SK-N-SH treated with all-trans-retinoic acid at 6 μM for 48 hours (cell line): Measurements from ENCODE around the gene PXMP2.

Experiments
- ATAC-seq: fragments of 200-7000 bp; cut with Tn5 transposase; 3 replicates; pipeline ENCODE4 v1.9.1; 2020; ENCODE audit warnings: mild to moderate bottlenecking, moderate library complexity
- ARNTL ChIP-seq: fragments of 450-650 bp; formaldehyde crosslinking; IDR thresholded peaks from 2 replicates; pipeline ENCODE4 v1.5.0; 2020; ENCODE audit warnings: low read depth, mild to moderate bottlenecking, moderate library complexity, borderline replicate concordance
- BACH2 ChIP-seq: fragments of 250-450 bp; sonication (Bioruptor Pico); IDR thresholded peaks from 2 replicates; pipeline ENCODE4 v1.9.0; 2021; ENCODE audit warnings: mild to moderate bottlenecking, borderline replicate concordance
- CREB5 ChIP-seq: fragments of 250-450 bp; sonication (Bioruptor Pico); IDR thresholded peaks from 2 replicates; pipeline ENCODE4 v1.5.1; 2020; ENCODE audit warnings: low read depth, mild to moderate bottlenecking, moderate library complexity
- CSDC2 ChIP-seq: fragments of 250-450 bp; sonication (Bioruptor Pico); IDR thresholded peaks from 2 replicates; pipeline ENCODE4 v1.5.0; 2020; ENCODE audit warnings: mild to moderate bottlenecking, moderate library complexity
- CSRNP3 ChIP-seq: fragments of 250-450 bp; sonication (Bioruptor Pico); IDR thresholded peaks from 2 replicates; pipeline ENCODE4 v1.5.1; 2021; ENCODE audit warnings: mild to moderate bottlenecking, moderate library complexity
- ESRRG ChIP-seq: fragments of 250-450 bp; sonication (Bioruptor Pico); IDR thresholded peaks from 2 replicates; pipeline ENCODE4 v1.6.1; 2021; ENCODE audit warnings: mild to moderate bottlenecking
- ISL1 ChIP-seq: fragments of 250-450 bp; sonication (Bioruptor Pico); IDR thresholded peaks from 2 replicates; pipeline ENCODE4 v2.1.2; 2022; ENCODE audit warnings: mild to moderate bottlenecking, moderate library complexity
- PPARA ChIP-seq: fragments of 250-450 bp; sonication (Bioruptor Pico); IDR thresholded peaks from 2 replicates; pipeline ENCODE4 v1.5.0; 2020; ENCODE audit warnings: mild to moderate bottlenecking, borderline replicate concordance
- RARB ChIP-seq: fragments of 250-450 bp; sonication (Bioruptor Pico); IDR thresholded peaks from 2 replicates; pipeline ENCODE4 v1.8.0; 2021; ENCODE audit warnings: mild to moderate bottlenecking, moderate library complexity
- SNAI2 ChIP-seq: fragments of 250-450 bp; sonication (Bioruptor Pico); IDR thresholded peaks from 2 replicates; pipeline ENCODE4 v1.5.0; 2020; ENCODE audit warnings: mild to moderate bottlenecking, moderate library complexity
- TCF4 ChIP-seq: fragments of 250-450 bp; sonication (Bioruptor Pico); IDR thresholded peaks from 2 replicates; pipeline ENCODE4 v1.8.0; 2021; ENCODE audit warnings: mild to moderate bottlenecking, moderate library complexity, borderline replicate concordance
- TOX ChIP-seq: fragments of 250-450 bp; sonication (Bioruptor Pico); IDR thresholded peaks from 2 replicates; pipeline ENCODE4 v1.8.0; 2021; ENCODE audit warnings: mild to moderate bottlenecking, moderate library complexity, borderline replicate concordance
- ZC3H10 ChIP-seq: fragments of 250-450 bp; sonication (Bioruptor Pico); IDR thresholded peaks from 2 replicates; pipeline ENCODE4 v1.5.1; 2021; ENCODE audit warnings: mild to moderate bottlenecking, moderate library complexity
- ZFP3 ChIP-seq: fragments of 250-450 bp; sonication (Bioruptor Pico); IDR thresholded peaks from 2 replicates; pipeline ENCODE4 v1.5.0; 2020; ENCODE audit warnings: mild to moderate bottlenecking, moderate library complexity
- ZFP30 ChIP-seq: fragments of 450-650 bp; formaldehyde crosslinking; IDR thresholded peaks from 2 replicates; pipeline ENCODE4 v1.5.0; 2022; ENCODE audit warnings: mild to moderate bottlenecking, moderate library complexity
- ZNF565 ChIP-seq: fragments of 450-650 bp; formaldehyde crosslinking; conservative IDR thresholded peaks from 2 replicates; pipeline ENCODE4 v1.5.0; 2020; ENCODE audit warnings: low read depth, mild to moderate bottlenecking, moderate library complexity
- ZNF70 ChIP-seq: fragments of 450-650 bp; formaldehyde crosslinking; IDR thresholded peaks from 2 replicates; pipeline ENCODE4 v1.5.0; 2020; ENCODE audit warnings: mild to moderate bottlenecking, moderate library complexity
- ZNF8 ChIP-seq: fragments of 450-650 bp; formaldehyde crosslinking; IDR thresholded peaks from 2 replicates; pipeline ENCODE4 v1.5.0; 2020; ENCODE audit warnings: mild to moderate bottlenecking, moderate library complexity
- TF ChIP-seq, protein P1 (sequence below): fragments of 250-450 bp; sonication (Bioruptor Pico); IDR thresholded peaks from 2 replicates; pipeline ENCODE4 v1.8.0; 2021; ENCODE audit warnings: low read depth, mild to moderate bottlenecking, moderate library complexity, borderline replicate concordance

PXMP2 gene

DNA sequence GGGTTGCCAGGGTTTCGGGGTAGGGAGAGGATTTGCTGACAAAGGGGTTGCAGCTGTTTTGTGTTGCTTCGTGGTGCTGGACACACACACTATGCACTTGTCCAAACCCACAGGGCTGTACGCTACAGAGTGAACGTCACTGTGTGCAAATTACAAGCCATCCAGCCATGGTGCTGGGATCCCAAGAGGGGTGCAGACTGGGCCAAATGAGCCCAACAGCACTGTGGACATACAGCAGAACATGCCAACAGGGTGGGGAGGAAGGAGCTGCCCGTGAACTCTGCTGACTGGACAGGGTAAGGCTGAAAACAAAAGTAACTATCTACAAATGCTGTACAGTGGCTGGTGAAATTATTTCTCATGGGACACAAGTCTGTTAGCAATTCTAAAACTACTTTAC lies 25.4 kb upstream of the PXMP2 start:
- ATAC-seq: no peak
- TF ChIP-seq CSRNP3: no peak
- no peak for TF ChIP-seq RARB (CRISPR knock-in tag)
- no peak for TF ChIP-seq ZNF8 (CRISPR knock-in tag)
- TF ChIP-seq ESRRG: no peak
- no peak for TF ChIP-seq TCF4 (CRISPR knock-in tag)
- TF ChIP-seq, protein P1, sequence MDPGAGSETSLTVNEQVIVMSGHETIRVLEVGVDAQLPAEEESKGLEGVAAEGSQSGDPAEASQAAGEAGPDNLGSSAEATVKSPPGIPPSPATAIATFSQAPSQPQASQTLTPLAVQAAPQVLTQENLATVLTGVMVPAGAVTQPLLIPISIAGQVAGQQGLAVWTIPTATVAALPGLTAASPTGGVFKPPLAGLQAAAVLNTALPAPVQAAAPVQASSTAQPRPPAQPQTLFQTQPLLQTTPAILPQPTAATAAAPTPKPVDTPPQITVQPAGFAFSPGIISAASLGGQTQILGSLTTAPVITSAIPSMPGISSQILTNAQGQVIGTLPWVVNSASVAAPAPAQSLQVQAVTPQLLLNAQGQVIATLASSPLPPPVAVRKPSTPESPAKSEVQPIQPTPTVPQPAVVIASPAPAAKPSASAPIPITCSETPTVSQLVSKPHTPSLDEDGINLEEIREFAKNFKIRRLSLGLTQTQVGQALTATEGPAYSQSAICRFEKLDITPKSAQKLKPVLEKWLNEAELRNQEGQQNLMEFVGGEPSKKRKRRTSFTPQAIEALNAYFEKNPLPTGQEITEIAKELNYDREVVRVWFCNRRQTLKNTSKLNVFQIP (CRISPR knock-in tag): no peak
- no peak for TF ChIP-seq ZFP3 (CRISPR knock-in tag)

GRCh38 chr12:132662901-132663755 lies 24.3 kb upstream of the PXMP2 start:
- no peak for ATAC-seq
- TF ChIP-seq BACH2 (CRISPR knock-in tag) (no peak), CREB5 (CRISPR knock-in tag) (no peak), ZNF70 (CRISPR knock-in tag) (no peak), ESRRG (no peak), SNAI2 (no peak), ZFP3 (CRISPR knock-in tag) (no peak), RARB (CRISPR knock-in tag) (no peak), TOX (CRISPR knock-in tag) (no peak), ZFP30 (CRISPR knock-in tag) (no peak), PPARA (CRISPR knock-in tag) (no peak), CSDC2 (no peak), ZNF565 (CRISPR knock-in tag) (no peak), ZC3H10 (CRISPR knock-in tag) (no peak), ARNTL (CRISPR knock-in tag) (no peak), ZNF8 (CRISPR knock-in tag) (no peak), CSRNP3 (no peak), ISL1 (CRISPR knock-in tag) (no peak)
- TF ChIP-seq, protein P1 (CRISPR knock-in tag): no peak

DNA sequence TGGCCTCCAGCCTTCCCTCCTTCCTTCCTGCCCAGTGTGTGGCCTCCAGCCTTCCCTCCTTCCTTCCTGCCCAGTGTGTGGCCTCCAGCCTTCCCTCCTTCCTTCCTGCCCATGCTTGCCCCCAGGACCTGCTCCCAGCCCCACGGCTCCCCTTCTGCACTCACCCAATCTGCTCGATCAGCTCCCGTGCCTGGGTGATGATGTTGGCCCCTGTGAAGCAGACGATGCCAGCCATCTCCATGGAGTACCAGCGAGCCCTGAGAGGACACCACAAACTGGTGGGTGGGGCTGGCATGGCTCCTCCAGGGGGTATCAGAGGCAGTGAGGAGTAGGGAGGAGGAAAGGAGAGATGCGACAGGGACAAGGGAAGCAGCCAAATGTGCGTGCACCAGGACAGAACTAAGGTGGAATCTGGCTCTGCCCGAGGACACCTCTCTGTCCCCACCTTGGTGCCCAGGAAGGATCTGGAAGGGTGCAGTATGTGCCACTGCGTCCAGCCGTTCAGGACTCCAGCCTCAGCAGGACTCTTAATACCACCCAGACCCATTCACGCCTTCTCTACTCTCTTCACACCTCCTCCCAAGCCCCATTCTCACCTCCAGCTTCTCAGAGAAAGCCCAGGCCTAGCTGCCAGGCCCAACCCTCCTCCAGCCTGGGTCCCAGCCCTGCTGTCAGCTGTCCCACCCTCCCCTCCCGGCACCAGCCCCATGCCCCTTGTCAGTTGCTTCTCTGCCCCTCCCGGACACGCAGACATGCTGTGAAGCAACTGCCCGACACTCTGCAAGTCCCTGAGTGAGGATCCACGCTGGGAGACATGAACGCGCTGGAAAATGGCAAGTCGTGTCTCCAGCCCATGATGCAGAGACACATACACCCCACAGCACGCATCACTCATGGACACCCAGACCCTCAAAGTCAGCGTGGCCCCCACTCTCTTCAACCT lies 22.9 kb upstream of the PXMP2 start:
- no peak for ATAC-seq
- no peak for TF ChIP-seq ZFP30 (CRISPR knock-in tag)
- no peak for TF ChIP-seq ARNTL (CRISPR knock-in tag)
- TF ChIP-seq, all 23 proteins: peak for 0
